OCI-LY1 (cell line): ENCODE data around the gene ADAMTS18.

ENCODE experiments used
- CTCF ChIP-seq: fragments of 200-600 bp; sonication (generic), shearing (Covaris generic); IDR thresholded peaks from 2 replicates; pipeline ENCODE4 v1.5.1; 2017; ENCODE audit warnings: mild to moderate bottlenecking, antibody characterized with exemption, low read length, moderate library complexity, mixed read lengths
- EZH2 ChIP-seq: fragments of 200-600 bp; sonication (generic), shearing (Covaris generic); IDR thresholded peaks from 2 replicates; pipeline ENCODE4 v1.8.0; 2017; ENCODE audit warnings: borderline replicate concordance, mixed run types, mild to moderate bottlenecking, antibody characterized with exemption, low read length, moderate library complexity, mixed read lengths

- TF ChIP-seq CTCF (no peak), EZH2 (no peak)
Measured at GRCh38 chr16:77414752-77415231, 20.0 kb downstream of the ADAMTS18 start.
